H9 (cell line): ENCODE data around the gene ACER3. TPM values are rescaled to one million over a fixed set of nuclear protein-coding genes. Genes with fewer than 3 reads are reported as not detected.

Experiments
- DNase-seq: peaks from one replicate; pipeline ENCODE4 v3.0.0-alpha.2; 2017
- H2AFZ ChIP-seq: one replicate; pipeline ENCODE4 v1.6.1; 2013; ENCODE audit warnings: mild to moderate bottlenecking, low read length, control low read depth, moderate library complexity
- H2AK5ac ChIP-seq: 2 replicates; pipeline ENCODE4 v1.6.1; 2013; ENCODE audit warnings: low read length, control low read depth, mixed read lengths; ENCODE audit not compliant: insufficient read length
- H2BK120ac ChIP-seq: one replicate; pipeline ENCODE4 v1.6.1; 2013; ENCODE audit warnings: low read depth, mild to moderate bottlenecking, low read length, control low read depth, inconsistent platforms; ENCODE audit not compliant: poor library complexity, severe bottlenecking
- H2BK12ac ChIP-seq: 2 replicates; pipeline ENCODE4 v1.6.1; 2013; ENCODE audit warnings: low read length, control low read depth, mixed read lengths, low read depth; ENCODE audit not compliant: insufficient read length
- H2BK15ac ChIP-seq: 2 replicates; pipeline ENCODE4 v1.6.1; 2013; ENCODE audit warnings: low read depth, low read length, control low read depth
- H2BK20ac ChIP-seq: one replicate; pipeline ENCODE4 v1.6.1; 2013; ENCODE audit warnings: low read depth, mild to moderate bottlenecking, low read length, control low read depth, inconsistent platforms; ENCODE audit not compliant: poor library complexity, severe bottlenecking
- H2BK5ac ChIP-seq: 2 replicates; pipeline ENCODE4 v1.6.1; 2013; ENCODE audit warnings: low read length, control low read depth, mixed read lengths; ENCODE audit not compliant: insufficient read length
- H3K14ac ChIP-seq: 2 replicates; pipeline ENCODE4 v1.6.1; 2013; ENCODE audit warnings: low read length, control low read depth; ENCODE audit not compliant: insufficient read depth
- H3K18ac ChIP-seq: 2 replicates; pipeline ENCODE4 v1.6.1; 2013; ENCODE audit warnings: low read depth, mild to moderate bottlenecking, mixed read lengths, low read length, control low read depth; ENCODE audit not compliant: insufficient read length
- H3K23ac ChIP-seq: 2 replicates; pipeline ENCODE4 v1.6.1; 2013; ENCODE audit warnings: low read length, control low read depth, mixed read lengths, low read depth; ENCODE audit not compliant: insufficient read length
- H3K23me2 ChIP-seq: 2 replicates; pipeline ENCODE4 v1.6.1; 2013; ENCODE audit warnings: low read depth, mild to moderate bottlenecking, mixed read lengths, low read length, control low read depth; ENCODE audit not compliant: insufficient read length, poor library complexity, severe bottlenecking
- H3K27ac ChIP-seq: 2 replicates; pipeline ENCODE4 v1.5.1; 2013; ENCODE audit warnings: low read length, control low read depth, mixed read lengths, low read depth; ENCODE audit not compliant: insufficient read length
- H3K27me3 ChIP-seq: 2 replicates; pipeline ENCODE4 v1.6.1; 2013; ENCODE audit warnings: low read length, control low read depth, inconsistent platforms; ENCODE audit not compliant: insufficient read depth
- H3K4ac ChIP-seq: 2 replicates; pipeline ENCODE4 v1.6.1; 2013; ENCODE audit warnings: low read depth, mild to moderate bottlenecking, control low read depth, inconsistent platforms, low read length, moderate library complexity
- H3K4me1 ChIP-seq: 2 replicates; pipeline ENCODE4 v1.6.1; 2013; ENCODE audit warnings: low read length, control low read depth, inconsistent platforms; ENCODE audit not compliant: insufficient read depth
- H3K4me2 ChIP-seq: 2 replicates; pipeline ENCODE4 v1.6.1; 2013; ENCODE audit warnings: low read length, control low read depth, mixed read lengths; ENCODE audit not compliant: insufficient read length, insufficient read depth
- H3K56ac ChIP-seq: 2 replicates; pipeline ENCODE4 v1.6.1; 2013; ENCODE audit warnings: low read depth, mild to moderate bottlenecking, mixed read lengths, low read length, control low read depth; ENCODE audit not compliant: insufficient read length
- H3K79me1 ChIP-seq: 2 replicates; pipeline ENCODE4 v1.6.1; 2013; ENCODE audit warnings: low read depth, mild to moderate bottlenecking, moderate library complexity, low read length, control low read depth, inconsistent platforms; ENCODE audit not compliant: insufficient read depth, poor library complexity, severe bottlenecking
- H3K79me2 ChIP-seq: 2 replicates; pipeline ENCODE4 v1.6.1; 2013; ENCODE audit warnings: low read length, control low read depth, inconsistent platforms; ENCODE audit not compliant: insufficient read depth
- H3K9ac ChIP-seq: 2 replicates; pipeline ENCODE4 v1.6.1; 2013; ENCODE audit warnings: low read length, control low read depth, mixed read lengths; ENCODE audit not compliant: insufficient read length; ENCODE audit errors: extremely low read depth
- H3K9me3 ChIP-seq: one replicate; pipeline ENCODE4 v1.6.1; 2013; ENCODE audit warnings: low read depth, low read length, inconsistent platforms; ENCODE audit not compliant: control insufficient read depth
- H3T11ph ChIP-seq: one replicate; pipeline ENCODE4 v1.6.1; 2013; ENCODE audit warnings: mild to moderate bottlenecking, low read length, control low read depth, inconsistent platforms
- H4K20me1 ChIP-seq: one replicate; pipeline ENCODE4 v1.6.1; 2013; ENCODE audit not compliant: control insufficient read depth, insufficient read length, insufficient read depth
- H4K5ac ChIP-seq: 2 replicates; pipeline ENCODE4 v1.6.1; 2013; ENCODE audit warnings: low read depth, mild to moderate bottlenecking, mixed read lengths, low read length, control low read depth; ENCODE audit not compliant: insufficient read length
- H4K8ac ChIP-seq: replicated peaks from 2 replicates; pipeline ENCODE4 v1.6.1; 2013; ENCODE audit warnings: low read length, control low read depth, mixed read lengths, low read depth; ENCODE audit not compliant: insufficient read length
- H4K91ac ChIP-seq: 2 replicates; pipeline ENCODE4 v1.6.1; 2013; ENCODE audit warnings: low read depth, mild to moderate bottlenecking, moderate library complexity, mixed read lengths, low read length, control low read depth; ENCODE audit not compliant: insufficient read length
- H3K27ac Mint-ChIP-seq, 3 experiments: 2 replicates in 2 of 3; 3 replicates in 1 of 3; pipeline ENCODE4 v1.8.0; 2020 to 2021; ENCODE audit warnings: mixed read lengths in 3 of 3, mild to moderate bottlenecking in 1 of 3, moderate library complexity in 1 of 3
- H3K27me3 Mint-ChIP-seq: 2 replicates; pipeline ENCODE4 v1.8.0; 2021; ENCODE audit warnings: low read depth, mild to moderate bottlenecking, moderate library complexity, mixed read lengths
- H3K36me3 Mint-ChIP-seq, 3 experiments: 2 replicates in 2 of 3; 3 replicates in 1 of 3; pipeline ENCODE4 v1.8.0; 2020 to 2021; ENCODE audit warnings: low read depth in 3 of 3, mixed read lengths in 3 of 3; ENCODE audit not compliant: insufficient read depth in 1 of 3
- H3K4me1 Mint-ChIP-seq, 2 experiments: 2 replicates each; pipeline ENCODE4 v1.8.0; 2020; ENCODE audit warnings: mixed read lengths in 2 of 2
- H3K4me3 Mint-ChIP-seq, 2 experiments: 2 replicates in 1 of 2; 3 replicates in 1 of 2; pipeline ENCODE4 v1.8.0; 2020 to 2021; ENCODE audit warnings: mild to moderate bottlenecking in 2 of 2, mixed read lengths in 2 of 2, moderate library complexity in 1 of 2
- H3K9me3 Mint-ChIP-seq, 2 experiments: 2 replicates in 1 of 2; 3 replicates in 1 of 2; pipeline ENCODE4 v1.8.0; 2020; ENCODE audit warnings: mild to moderate bottlenecking in 2 of 2, mixed read lengths in 2 of 2, moderate library complexity in 1 of 2
- CTCF ChIP-seq: fragments of 200-600 bp; sonication (generic); conservative IDR thresholded peaks from 3 replicates; pipeline ENCODE4 v1.8.0; 2021; ENCODE audit warnings: antibody characterized with exemption, mild to moderate bottlenecking
- whole genome bisulfite sequencing: extraction: QIAGEN DNeasy Blood & Tissue Kit; methylation state at CpG from one replicate; pipeline ENCODE4 v1.1.7; 2013; ENCODE audit warnings: missing lambda C conversion rate, low lambda C conversion rate, mixed read lengths; ENCODE audit not compliant: insufficient read length; ENCODE audit errors: extremely low coverage; 5-methylcytosine and 5-hydroxymethylcytosine counted together
- total RNA-seq: library from RNA; stranded (reverse); gene quantifications from 2 replicates; pipeline ENCODE4 v1.2.1, GENCODE V29; 2021

ACER3 gene
- total RNA-seq, 1 experiment from 2014 or later, result 14.7 TPM

DNA sequence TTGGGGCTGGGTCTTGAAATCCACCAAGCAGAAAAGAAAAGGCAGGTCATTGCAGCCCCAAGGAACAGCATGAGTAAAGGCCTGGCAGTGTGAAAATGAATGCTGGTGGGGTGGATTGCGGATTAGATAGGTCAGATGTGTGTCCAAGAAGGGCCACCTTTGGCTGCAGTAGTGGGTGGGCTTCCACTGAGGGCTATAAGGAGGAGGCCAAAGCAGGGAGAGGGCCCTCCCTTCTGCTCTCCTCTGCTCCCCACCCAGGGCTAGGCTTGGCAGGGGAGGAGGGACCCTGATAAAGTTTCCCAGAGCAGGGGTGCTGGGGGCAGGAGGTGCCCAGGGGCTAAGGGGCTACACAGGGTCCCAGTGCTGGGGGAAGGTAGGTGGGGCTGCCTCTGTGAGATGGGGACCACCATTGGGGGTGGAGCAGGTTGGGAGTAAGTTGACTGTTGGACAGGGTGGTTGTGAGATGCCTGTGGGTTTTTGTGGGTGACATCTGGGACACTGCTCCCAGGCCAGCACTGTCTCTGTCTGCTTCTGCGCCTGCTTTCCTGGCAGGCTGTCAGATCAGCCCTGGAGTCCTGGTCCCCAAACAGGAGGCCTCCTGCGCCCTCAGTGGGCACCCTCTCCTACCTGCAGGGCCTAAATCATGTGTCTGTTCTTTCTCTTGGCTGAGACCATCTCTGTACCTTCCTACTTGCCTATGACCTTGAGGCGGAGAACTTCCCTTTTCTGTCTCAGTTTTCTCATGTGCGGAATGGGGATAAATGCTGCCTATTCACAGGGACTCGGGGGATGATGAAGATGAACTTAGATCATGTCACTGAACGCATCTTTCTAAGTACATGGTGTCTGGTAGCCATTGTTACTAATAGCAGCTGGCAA lies 208.0 kb downstream of the ACER3 start:
- Histone ChIP-seq H3K79me2 (0 out of 2 replicates have a peak, but pooled peaks cover 2% of the 10 kb centered on the region), H3K4ac (no peak overlapping the region), H4K8ac (no peak overlapping the region), H3K23ac (no peak overlapping the region), H4K20me1 (no peaks in the 10 kb centered on the region), H3K79me1 (no peaks in the 10 kb centered on the region), H2BK20ac (no peak overlapping the region), H2BK15ac (no peak overlapping the region), H3K4me2 (no peak overlapping the region), H3K4me1 (no peaks in the 10 kb centered on the region), H3K9ac (no peak overlapping the region), H3K9me3 (no peaks in the 10 kb centered on the region), H2AK5ac (no peak overlapping the region), H4K5ac (no peak overlapping the region), H2BK120ac (no peak overlapping the region), H2BK5ac (no peak overlapping the region), H3K23me2 (peaks cover 10% of the 10 kb centered on the region), H3T11ph (no peak overlapping the region), H3K27me3 (no peaks in the 10 kb centered on the region), H4K91ac (no peak overlapping the region), H3K56ac (no peak overlapping the region), H2BK12ac (no peak overlapping the region), H3K18ac (no peak overlapping the region), H3K14ac (no peak overlapping the region), H2AFZ (no peak overlapping the region), H3K27ac (no peak overlapping the region)
- Mint-ChIP-seq H3K36me3 (no peaks in the 10 kb centered on the region), H3K27ac (no peak overlapping the region), H3K27me3 (peaks cover 19% of the 10 kb centered on the region), H3K4me3 (peak overlapping the region; percentile 72 to 90; a peak in 3 of 5 replicates), H3K4me1 (peaks cover 17 to 22% of the 10 kb centered on the region in 2 experiments), H3K9me3 (no peaks in the 10 kb centered on the region)
- DNase-seq, result peak; percentile 20
- TF ChIP-seq CTCF, result no peak
- WGBS, result no CpG with 5 or more reads among the region's 7 CpGs
